Dendritic cell treated with granulocyte-macrophage colony-stimulating factor and Interleukin-4, amounts not matched to agents 40 ng/mL and 50 ng/mL, for 4 days (primary cell): ENCODE measurements around the gene KLHL9.
A peak's percentile ranks its signal among the peaks of the same experiment; 100 is the strongest.

Experiments
- H3K27ac Mint-ChIP-seq: one replicate; pipeline ENCODE4 v1.8.0; 2022; ENCODE audit warnings: mild to moderate bottlenecking, mixed read lengths
- H3K27me3 Mint-ChIP-seq: one replicate; pipeline ENCODE4 v1.8.0; 2022; ENCODE audit warnings: mild to moderate bottlenecking, mixed read lengths
- H3K36me3 Mint-ChIP-seq: one replicate; pipeline ENCODE4 v1.8.0; 2022; ENCODE audit warnings: low read depth, mixed read lengths
- H3K4me1 Mint-ChIP-seq: one replicate; pipeline ENCODE4 v1.8.0; 2022; ENCODE audit warnings: low read depth, mixed read lengths
- H3K4me3 Mint-ChIP-seq: one replicate; pipeline ENCODE4 v1.8.0; 2022; ENCODE audit warnings: mild to moderate bottlenecking, moderate library complexity, mixed read lengths
- H3K9me3 Mint-ChIP-seq: one replicate; pipeline ENCODE4 v1.8.0; 2022; ENCODE audit warnings: mixed read lengths
- intact Hi-C: fragments of 100-400 bp; cut with micrococcal nuclease; formaldehyde crosslinking; loops from one replicate; pipeline ENCODE4 v1.15.0; 2022

Gene KLHL9

DNA sequence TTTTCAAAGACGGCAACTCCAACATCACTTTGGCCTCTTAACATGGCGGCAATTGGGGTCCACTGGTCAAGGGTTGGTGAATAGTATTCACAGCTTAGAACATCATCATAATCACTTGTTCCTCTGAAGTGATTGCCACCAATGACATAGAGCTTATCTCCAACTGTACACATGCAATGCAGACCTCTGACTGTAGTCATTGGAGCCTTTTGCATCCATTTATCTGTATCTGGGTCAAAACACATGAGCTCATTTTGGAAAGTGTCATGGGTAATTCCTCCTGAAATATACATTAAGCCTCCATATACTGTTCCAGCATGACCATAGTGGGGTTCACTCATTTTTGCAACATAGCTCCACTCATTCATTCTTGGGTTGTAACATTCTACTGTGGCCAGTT, 2.0 kb downstream of the KLHL9 start:
- H3K36me3 Mint-ChIP-seq: peaks cover 36% of the 10 kb centered on the region
- H3K4me1 Mint-ChIP-seq: peaks cover 28% of the 10 kb centered on the region
- H3K9me3 Mint-ChIP-seq: no peaks in the 10 kb centered on the region
- intact Hi-C loops: no loop called here
- peaks cover 5% of the 10 kb centered on the region for H3K27me3 Mint-ChIP-seq
- H3K27ac Mint-ChIP-seq: no peak overlapping the region
- H3K4me3 Mint-ChIP-seq: peak overlapping the region; percentile 77

DNA sequence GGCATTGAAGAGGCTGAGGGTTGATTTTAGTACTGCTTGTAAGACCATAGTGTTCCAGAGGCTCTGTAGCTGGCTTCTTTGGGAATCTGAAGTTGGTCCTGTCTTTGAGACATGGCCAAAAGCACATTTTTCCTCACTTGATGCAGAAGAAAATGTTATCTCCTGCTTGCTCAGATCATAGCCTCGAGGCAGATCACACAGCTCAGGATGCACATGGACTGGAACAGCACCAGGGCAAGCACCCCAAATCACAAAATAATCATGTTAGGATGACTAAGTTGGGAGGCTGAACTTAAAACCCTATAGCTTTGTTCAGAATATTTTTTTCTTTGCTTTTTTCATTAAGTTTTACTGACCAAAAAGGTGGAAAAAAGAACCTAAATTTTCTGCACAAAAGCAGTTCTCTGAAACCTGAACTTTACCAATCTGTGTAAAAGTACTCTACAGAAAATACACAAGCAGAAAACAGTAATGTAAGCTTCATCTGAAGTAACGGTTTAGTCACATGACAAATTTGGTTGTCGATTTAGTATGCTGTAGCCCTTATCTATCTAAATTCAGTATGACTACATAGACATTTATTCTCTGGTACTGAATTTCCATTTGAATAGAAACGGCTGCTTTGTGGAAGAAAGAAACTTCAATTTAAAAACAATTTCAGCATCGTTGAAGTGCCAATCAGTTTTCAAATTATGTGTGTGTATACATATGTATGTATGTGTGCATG, 3.4 kb downstream of the KLHL9 start:
- H3K27ac Mint-ChIP-seq: no peak overlapping the region
- H3K4me1 Mint-ChIP-seq: peaks cover 36% of the 10 kb centered on the region
- H3K36me3 Mint-ChIP-seq: peaks cover 37% of the 10 kb centered on the region
- H3K9me3 Mint-ChIP-seq: no peaks in the 10 kb centered on the region
- intact Hi-C loops: no loop called here
- H3K4me3 Mint-ChIP-seq: no peak overlapping the region
- no peaks in the 10 kb centered on the region for H3K27me3 Mint-ChIP-seq

DNA sequence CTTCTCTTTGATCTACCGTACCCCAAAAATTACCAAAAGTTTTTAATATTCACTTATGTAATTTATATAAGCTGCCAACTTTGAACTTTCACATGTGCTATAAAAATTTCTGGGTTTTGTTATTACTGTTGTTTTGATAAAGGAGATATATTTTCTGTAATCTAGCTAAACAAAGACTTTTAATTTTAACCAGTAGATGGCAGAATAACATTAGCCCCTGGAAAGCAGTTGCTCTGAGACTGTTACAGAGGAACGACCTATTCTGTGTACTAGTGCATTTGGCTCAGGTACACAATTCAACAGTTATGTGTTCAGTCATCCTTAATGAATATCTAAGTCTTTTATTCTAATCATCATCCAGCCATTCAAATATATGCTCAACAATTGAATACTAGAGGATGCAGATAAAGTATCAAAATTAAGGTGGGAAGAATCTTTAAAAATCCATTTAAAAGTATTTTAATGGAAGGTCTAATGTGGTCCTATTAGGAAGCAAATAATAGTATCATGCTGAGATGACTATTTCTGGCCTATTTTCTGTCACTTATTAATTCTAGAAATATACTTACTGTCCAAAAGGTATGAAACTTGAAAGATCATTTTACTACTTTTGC, 8.6 kb downstream of the KLHL9 start:
- intact Hi-C loops: loop anchor here (1.0 to 10.0 kb wide), 4 partner anchors 70 to 131 kb away; partner anchors contain the start of genes IFNA10 and IFNA7
- H3K27me3 Mint-ChIP-seq: no peaks in the 10 kb centered on the region
- no peak overlapping the region for H3K4me3 Mint-ChIP-seq
- H3K27ac Mint-ChIP-seq: no peak overlapping the region
- H3K4me1 Mint-ChIP-seq: peaks cover 43% of the 10 kb centered on the region
- no peaks in the 10 kb centered on the region for H3K9me3 Mint-ChIP-seq
- peaks cover 54% of the 10 kb centered on the region for H3K36me3 Mint-ChIP-seq

DNA sequence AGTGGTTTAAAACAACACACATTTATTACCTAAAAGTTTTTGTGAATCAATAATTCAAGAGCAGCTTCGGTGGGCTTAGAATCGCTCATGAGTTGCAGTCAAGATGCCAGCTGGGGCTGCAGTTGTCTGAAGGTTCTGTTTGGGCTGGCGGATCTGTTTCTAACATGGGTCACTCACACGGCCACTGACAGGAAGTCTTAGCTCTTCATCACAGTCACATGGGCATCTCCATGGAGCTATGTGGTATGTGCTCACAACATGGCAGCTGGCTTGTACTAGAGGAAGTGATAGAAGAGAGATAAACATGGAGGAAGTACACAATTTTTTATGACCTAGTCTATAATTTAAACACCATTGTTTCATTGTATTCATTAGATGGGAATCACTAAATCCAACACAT, 11.2 kb downstream of the KLHL9 start:
- Mint-ChIP-seq H3K36me3 (peaks cover 52% of the 10 kb centered on the region), H3K27ac (no peak overlapping the region)
- intact Hi-C loops: loop anchor here (10.0 kb wide), 2 partner anchors 111 to 119 kb away; partner anchors contain the start of genes IFNA10 and IFNA7

DNA sequence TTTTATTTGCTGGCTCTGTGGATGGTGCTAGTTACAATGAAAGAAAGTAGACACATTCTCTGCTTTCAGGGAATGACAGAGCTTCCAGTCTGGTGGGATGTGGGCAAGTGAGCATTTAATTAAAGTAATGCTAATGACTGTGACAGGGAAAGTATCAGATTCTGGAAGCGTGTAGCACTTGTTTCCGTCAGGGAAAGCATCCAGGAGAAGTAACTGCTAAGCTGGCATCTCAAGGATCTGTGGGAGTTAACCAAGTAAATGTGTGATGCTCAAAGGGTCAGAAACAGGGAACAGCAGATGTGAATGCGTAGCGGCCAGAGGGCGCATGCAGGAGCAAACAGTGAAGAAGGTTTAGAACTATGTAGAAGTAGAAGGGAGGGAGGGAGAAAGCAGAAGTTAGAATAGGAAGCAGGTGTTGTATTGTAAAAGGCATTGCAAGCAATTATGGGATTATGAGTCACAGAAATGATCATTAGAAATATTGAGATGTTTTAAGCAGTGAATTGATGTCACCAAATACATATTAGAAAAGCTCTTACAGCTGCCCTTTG, 12.2 kb downstream of the KLHL9 start:
- intact Hi-C loops: loop anchor here (10.0 kb wide), 2 partner anchors 112 to 118 kb away; partner anchors contain the start of genes IFNA10 and IFNA7
- peaks cover 33% of the 10 kb centered on the region for H3K4me1 Mint-ChIP-seq
- no peaks in the 10 kb centered on the region for H3K27me3 Mint-ChIP-seq
- no peak overlapping the region for H3K27ac Mint-ChIP-seq
- no peak overlapping the region for H3K4me3 Mint-ChIP-seq
- no peaks in the 10 kb centered on the region for H3K9me3 Mint-ChIP-seq
- peaks cover 46% of the 10 kb centered on the region for H3K36me3 Mint-ChIP-seq

More for the DNA sequence above, 11.2 kb downstream of the KLHL9 start:
- H3K4me3 Mint-ChIP-seq: no peak overlapping the region
- H3K27me3 Mint-ChIP-seq: no peaks in the 10 kb centered on the region
- peaks cover 38% of the 10 kb centered on the region for H3K4me1 Mint-ChIP-seq
- H3K9me3 Mint-ChIP-seq: no peaks in the 10 kb centered on the region

DNA sequence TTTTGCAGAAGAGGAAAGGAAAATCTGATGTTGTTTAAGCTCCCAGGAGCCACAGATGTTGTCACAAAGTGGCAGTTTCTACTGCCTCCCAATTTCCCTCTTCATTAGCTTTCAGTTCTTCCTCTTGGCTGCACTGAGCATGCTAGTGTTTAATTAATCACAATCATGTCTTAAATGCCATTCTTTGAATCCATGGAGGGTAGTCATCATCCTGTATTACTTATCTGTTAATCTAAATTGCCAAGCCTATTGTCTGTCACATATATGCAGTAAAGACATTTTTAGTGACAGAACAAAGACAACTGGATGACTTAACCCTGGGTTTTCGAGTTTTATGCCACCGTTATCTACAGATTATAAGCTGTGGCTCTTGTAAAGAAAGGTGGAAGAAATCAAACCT, 14.7 kb downstream of the KLHL9 start:
- intact Hi-C loops: loop anchor here (10.0 kb wide), 2 partner anchors 114 to 116 kb away; partner anchors contain the start of genes IFNA10 and IFNA7
- no peak overlapping the region for H3K27ac Mint-ChIP-seq
- H3K27me3 Mint-ChIP-seq: peaks cover 13% of the 10 kb centered on the region
- no peaks in the 10 kb centered on the region for H3K9me3 Mint-ChIP-seq
- peaks cover 41% of the 10 kb centered on the region for H3K36me3 Mint-ChIP-seq
- peaks cover 23% of the 10 kb centered on the region for H3K4me1 Mint-ChIP-seq
- H3K4me3 Mint-ChIP-seq: no peak overlapping the region

DNA sequence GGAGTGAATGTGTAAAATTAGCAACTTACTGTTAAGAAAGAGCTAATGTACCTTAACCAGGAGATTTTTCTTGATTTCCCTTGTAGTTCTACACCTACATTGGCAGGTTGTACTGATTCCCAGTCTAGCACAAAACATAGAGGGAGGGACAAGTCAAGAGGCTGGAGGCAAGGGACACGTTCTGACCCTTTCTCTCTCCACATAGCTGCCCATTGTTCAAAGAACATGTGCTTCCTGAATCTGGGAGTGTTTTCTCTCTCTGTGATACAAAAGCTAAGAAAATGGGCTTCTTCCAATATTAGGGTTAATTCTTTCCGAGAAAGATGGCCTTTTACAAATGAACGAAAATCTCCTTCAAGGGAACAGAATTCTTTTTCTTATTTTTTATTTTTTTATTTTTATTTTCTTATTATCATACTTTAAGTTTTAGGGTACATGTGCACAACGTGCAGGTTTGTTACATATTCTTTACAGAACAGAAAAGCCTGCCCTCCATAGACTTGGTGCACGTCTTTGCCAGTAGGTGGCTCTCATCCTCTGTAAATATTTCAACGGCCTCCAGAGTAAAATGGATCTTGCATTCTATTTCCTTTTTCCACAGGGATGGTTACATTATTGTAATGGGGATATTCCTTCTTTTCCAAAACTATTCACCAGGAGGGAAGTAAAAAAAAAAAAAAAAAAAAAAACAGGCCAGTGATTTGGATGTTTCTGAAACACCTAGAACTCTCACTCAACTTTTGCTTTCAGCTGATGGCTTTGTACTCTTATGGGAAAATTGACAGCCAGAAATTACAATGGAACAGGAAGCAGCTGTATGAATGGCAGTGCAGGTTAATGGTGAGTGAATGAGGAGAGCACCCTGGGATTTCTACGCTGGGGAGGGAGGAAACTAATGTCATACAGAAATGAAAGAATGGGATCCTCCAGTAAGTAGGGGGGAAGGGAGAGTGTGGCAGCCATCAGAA, 17.0 kb downstream of the KLHL9 start:
- H3K36me3 Mint-ChIP-seq: peaks cover 19% of the 10 kb centered on the region
- no peak overlapping the region for H3K27ac Mint-ChIP-seq
- peaks cover 14% of the 10 kb centered on the region for H3K27me3 Mint-ChIP-seq
- intact Hi-C loops: loop anchor here (2.0 to 5.0 kb wide), 3 partner anchors 66 to 471 kb away; no protein-coding TSS in a partner anchor
- H3K9me3 Mint-ChIP-seq: no peaks in the 10 kb centered on the region
- H3K4me1 Mint-ChIP-seq: peaks cover 9% of the 10 kb centered on the region
- no peak overlapping the region for H3K4me3 Mint-ChIP-seq

DNA sequence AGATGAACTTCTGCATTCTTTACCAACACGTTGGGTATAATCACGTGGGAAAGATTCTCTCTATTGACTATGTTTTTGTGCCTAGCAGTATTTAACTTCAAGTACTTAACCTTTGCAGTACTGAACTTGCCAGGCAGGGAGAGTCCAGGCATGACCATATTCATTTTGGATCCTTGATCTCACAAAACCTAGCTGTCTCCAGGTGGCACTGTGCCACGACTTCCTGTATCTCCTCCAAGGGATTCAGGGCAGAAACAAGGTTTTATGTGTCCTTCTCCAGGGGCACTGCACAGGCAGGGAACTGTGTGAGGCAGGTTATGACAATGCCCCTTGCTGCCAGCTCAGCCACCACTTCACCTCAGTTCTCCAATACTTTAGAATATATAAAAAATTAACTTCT, 18.3 kb downstream of the KLHL9 start:
- intact Hi-C loops: loop anchor here (5.0 kb wide), 2 partner anchors 65 to 80 kb away; no protein-coding TSS in a partner anchor
- Mint-ChIP-seq H3K9me3 (no peaks in the 10 kb centered on the region), H3K27me3 (peaks cover 15% of the 10 kb centered on the region), H3K4me1 (peaks cover 5% of the 10 kb centered on the region), H3K27ac (no peak overlapping the region), H3K36me3 (peaks cover 10% of the 10 kb centered on the region), H3K4me3 (no peak overlapping the region)

DNA sequence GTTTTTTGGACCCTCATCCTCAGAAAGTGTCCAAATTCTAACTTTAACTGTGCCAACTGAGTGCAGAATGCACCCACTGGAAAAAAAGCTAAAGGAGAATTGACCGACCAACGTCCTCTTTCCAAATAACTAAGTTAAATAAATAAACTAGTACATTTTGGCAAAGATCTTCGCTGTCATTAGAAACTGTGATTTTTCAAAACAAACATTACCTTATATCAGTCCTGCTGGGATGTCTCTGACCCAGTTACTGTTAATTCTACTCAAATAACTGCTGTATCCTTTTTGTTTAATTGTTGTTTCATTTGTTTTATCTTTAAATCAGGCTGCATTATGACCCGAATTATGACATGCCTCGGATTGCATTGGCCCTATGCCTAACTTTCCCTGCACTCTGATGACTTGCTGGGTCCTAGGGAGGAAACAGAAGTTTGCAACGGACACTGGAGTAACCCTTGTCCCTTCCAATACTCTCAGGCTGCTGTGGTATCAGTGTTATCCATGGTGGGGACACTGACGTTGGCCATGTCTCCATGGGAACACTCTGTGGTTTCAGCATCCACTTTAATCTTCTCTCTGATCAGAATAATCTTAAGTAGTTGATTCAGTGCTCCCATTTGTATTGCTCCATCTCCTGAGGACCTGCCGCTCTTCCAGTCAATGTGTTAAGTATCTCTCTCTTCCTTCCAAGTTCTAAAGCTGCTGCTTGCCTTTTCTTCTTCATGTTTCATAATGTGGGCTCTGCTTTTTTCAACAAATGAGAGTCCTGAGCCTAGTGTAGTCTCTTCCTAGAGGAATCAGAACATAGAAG, 19.0 kb downstream of the KLHL9 start:
- H3K36me3 Mint-ChIP-seq: peaks cover 7% of the 10 kb centered on the region
- no peaks in the 10 kb centered on the region for H3K9me3 Mint-ChIP-seq
- intact Hi-C loops: loop anchor here (5.0 kb wide), 2 partner anchors 64 to 79 kb away; no protein-coding TSS in a partner anchor
- H3K4me3 Mint-ChIP-seq: no peak overlapping the region
- H3K27ac Mint-ChIP-seq: no peak overlapping the region
- peaks cover 5% of the 10 kb centered on the region for H3K4me1 Mint-ChIP-seq
- H3K27me3 Mint-ChIP-seq: peaks cover 19% of the 10 kb centered on the region

DNA sequence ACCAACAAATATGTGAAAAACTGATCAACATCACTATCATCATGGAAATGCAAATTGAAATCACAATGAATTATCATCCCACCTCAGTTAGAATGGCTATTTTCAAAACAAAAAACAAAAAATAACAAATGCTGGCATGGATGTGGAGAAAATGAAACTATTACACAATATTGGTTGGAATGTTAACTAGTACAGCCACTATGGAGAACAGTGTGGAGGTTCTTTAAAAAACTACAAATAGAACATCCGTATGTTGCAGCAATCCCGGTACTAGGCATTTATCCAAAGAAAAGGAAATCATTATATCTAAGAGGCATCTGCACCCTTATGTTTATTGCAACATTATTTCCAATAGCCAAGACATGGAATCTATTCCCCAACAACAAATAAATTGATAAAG, 21.1 kb downstream of the KLHL9 start:
- Mint-ChIP-seq H3K36me3 (no peaks in the 10 kb centered on the region), H3K9me3 (no peaks in the 10 kb centered on the region), H3K27me3 (peaks cover 21% of the 10 kb centered on the region), H3K4me1 (no peaks in the 10 kb centered on the region), H3K27ac (no peak overlapping the region), H3K4me3 (no peak overlapping the region)
- intact Hi-C loops: no loop called here

DNA sequence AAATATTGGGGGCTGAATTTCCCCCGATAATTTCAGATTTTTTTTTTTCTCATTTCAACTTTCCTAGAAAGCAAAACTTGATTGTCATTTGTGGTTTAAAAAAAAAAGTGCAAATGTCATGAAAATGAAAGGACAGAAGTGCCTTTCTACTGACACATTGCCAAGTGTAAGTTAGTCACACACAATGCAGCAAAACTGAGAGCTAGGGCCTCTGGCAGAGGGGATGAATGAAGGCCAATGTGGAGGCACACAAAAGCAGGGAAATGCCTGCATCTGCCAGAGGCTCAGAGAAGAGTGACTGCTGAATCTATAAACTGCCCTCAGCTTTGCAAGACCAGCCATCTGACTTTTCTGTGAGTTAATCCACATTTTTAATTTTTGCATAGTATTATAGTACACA, 23.3 kb downstream of the KLHL9 start:
- no peaks in the 10 kb centered on the region for H3K36me3 Mint-ChIP-seq
- no peak overlapping the region for H3K4me3 Mint-ChIP-seq
- no peak overlapping the region for H3K27ac Mint-ChIP-seq
- peaks cover 23% of the 10 kb centered on the region for H3K27me3 Mint-ChIP-seq
- H3K4me1 Mint-ChIP-seq: no peaks in the 10 kb centered on the region
- H3K9me3 Mint-ChIP-seq: no peaks in the 10 kb centered on the region
- intact Hi-C loops: no loop called here

DNA sequence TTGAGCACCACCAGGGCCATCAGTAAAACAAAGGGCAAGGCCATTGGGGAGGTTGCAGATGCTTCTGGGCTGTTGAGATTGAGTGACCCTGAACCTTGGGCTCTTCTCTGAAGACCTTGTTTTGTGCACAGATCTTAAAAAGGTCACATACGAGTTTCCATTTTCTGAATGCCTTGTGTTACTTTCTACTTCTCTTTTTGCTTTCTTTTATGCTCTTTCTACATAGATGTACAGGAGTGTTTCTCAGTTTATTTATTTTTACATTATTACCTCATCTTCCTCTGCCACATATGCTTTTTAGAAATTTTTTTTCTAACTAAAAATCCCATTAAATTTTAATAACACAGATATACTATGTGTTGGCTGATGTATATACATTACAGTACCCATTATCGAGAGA, 30.0 kb downstream of the KLHL9 start, which contains the start of gene IFNA5:
IFNA5 (minus strand) TSS at position 101 of the 400 bp plus-strand sequence; CDS start at position 44, 57 bp downstream.
- peaks cover 4% of the 10 kb centered on the region for H3K4me1 Mint-ChIP-seq
- intact Hi-C loops: no loop called here
- no peaks in the 10 kb centered on the region for H3K9me3 Mint-ChIP-seq
- peaks cover 20% of the 10 kb centered on the region for H3K27me3 Mint-ChIP-seq
- no peak within 1 kb of the TSS for H3K4me3 Mint-ChIP-seq
- no peak within 1 kb of the TSS for H3K27ac Mint-ChIP-seq
- H3K36me3 Mint-ChIP-seq: no peaks in the 10 kb centered on the region
